WTC11 (cell line): ENCODE results near the gene CCDC71. TPM values are rescaled to one million over a fixed set of nuclear protein-coding genes. Genes with fewer than 3 reads are reported as not detected.
A peak's percentile ranks its signal among the peaks of the same experiment; 100 is the strongest.

Source experiments
- ATAC-seq: fragments of 200-7000 bp; cut with Tn5 transposase; 2 replicates; pipeline ENCODE4 v1.10.0; 2021; ENCODE audit warnings: mild to moderate bottlenecking, moderate library complexity
- CTCF ChIA-PET: fragments of 300-600 bp; sonication (Branson Sonifier 250); formaldehyde crosslinking; loops from one replicate; lab custom pipeline; 2021; ENCODE audit warnings: antibody characterized with exemption; lab: Charles Lee
- POLR2A ChIA-PET: fragments of 350-600 bp; sonication (Branson Sonifier 250); formaldehyde crosslinking; loops from one replicate; lab custom pipeline; 2021; ENCODE audit warnings: antibody characterized with exemption; lab: Charles Lee
- DNase-seq: peaks from one replicate; pipeline ENCODE4 v3.0.0; 2021; ENCODE audit warnings: low spot score
- H3K27ac Mint-ChIP-seq: 2 replicates; pipeline ENCODE4 v1.8.0; 2021; ENCODE audit warnings: mixed read lengths
- H3K27me3 Mint-ChIP-seq: 2 replicates; pipeline ENCODE4 v1.8.0; 2021; ENCODE audit warnings: low read depth, mild to moderate bottlenecking, moderate library complexity, mixed read lengths
- H3K36me3 Mint-ChIP-seq: 2 replicates; pipeline ENCODE4 v1.8.0; 2021; ENCODE audit warnings: mixed read lengths
- H3K4me1 Mint-ChIP-seq: 2 replicates; pipeline ENCODE4 v1.8.0; 2022; ENCODE audit warnings: mixed read lengths
- H3K4me3 Mint-ChIP-seq: 2 replicates; pipeline ENCODE4 v1.8.0; 2021; ENCODE audit warnings: mild to moderate bottlenecking, moderate library complexity, mixed read lengths
- H3K9me3 Mint-ChIP-seq: 2 replicates; pipeline ENCODE4 v1.8.0; 2021; ENCODE audit warnings: mixed read lengths
- AFF4 ChIP-seq: sonication (generic); formaldehyde crosslinking; IDR thresholded peaks from 2 replicates; pipeline ENCODE4 v1.8.1; 2023; ENCODE audit warnings: mild to moderate bottlenecking, missing genetic modification reagents, borderline replicate concordance
- ARID4B ChIP-seq: sonication (generic); formaldehyde crosslinking; IDR thresholded peaks from 2 replicates; pipeline ENCODE4 v1.8.0; 2023; ENCODE audit warnings: missing genetic modification reagents, mild to moderate bottlenecking, borderline replicate concordance
- ATF1 ChIP-seq: sonication (generic); formaldehyde crosslinking; IDR thresholded peaks from 2 replicates; pipeline ENCODE4 v1.8.1; 2023; ENCODE audit warnings: mild to moderate bottlenecking, moderate library complexity, missing genetic modification reagents
- FOXP4 ChIP-seq: sonication (generic); formaldehyde crosslinking; IDR thresholded peaks from 2 replicates; pipeline ENCODE4 v1.8.0; 2022; ENCODE audit warnings: mild to moderate bottlenecking, missing genetic modification reagents
- GABPB1 ChIP-seq: sonication (generic); formaldehyde crosslinking; IDR thresholded peaks from 2 replicates; pipeline ENCODE4 v1.8.1; 2023; ENCODE audit warnings: mild to moderate bottlenecking, missing genetic modification reagents
- GRHL2 ChIP-seq: fragments of 250-450 bp; sonication (Bioruptor Pico); IDR thresholded peaks from 2 replicates; pipeline ENCODE4 v1.8.0; 2022; ENCODE audit warnings: mild to moderate bottlenecking, moderate library complexity; ENCODE audit not compliant: insufficient replicate concordance, severe bottlenecking
- JAZF1 ChIP-seq: fragments of 250-450 bp; sonication (Bioruptor Pico); IDR thresholded peaks from 2 replicates; pipeline ENCODE4 v1.9.0; 2021; ENCODE audit warnings: moderate library complexity, mild to moderate bottlenecking, inconsistent platforms
- JUN ChIP-seq: sonication (generic); formaldehyde crosslinking; IDR thresholded peaks from 2 replicates; pipeline ENCODE4 v1.8.0; 2023; ENCODE audit warnings: mild to moderate bottlenecking, missing genetic modification reagents
- KAT7 ChIP-seq: sonication (generic); formaldehyde crosslinking; IDR thresholded peaks from 2 replicates; pipeline ENCODE4 v1.8.1; 2023; ENCODE audit warnings: missing genetic modification reagents, mild to moderate bottlenecking, borderline replicate concordance
- NR1H2 ChIP-seq: sonication (generic); formaldehyde crosslinking; IDR thresholded peaks from 2 replicates; pipeline ENCODE4 v1.9.0; 2021; ENCODE audit warnings: mild to moderate bottlenecking, moderate library complexity, missing genetic modification reagents
- PRDM15 ChIP-seq: sonication (generic); formaldehyde crosslinking; IDR thresholded peaks from 2 replicates; pipeline ENCODE4 v1.8.0; 2022; ENCODE audit warnings: missing genetic modification reagents
- SP1 ChIP-seq: sonication (generic); formaldehyde crosslinking; conservative IDR thresholded peaks from 2 replicates; pipeline ENCODE4 v1.8.1; 2022; ENCODE audit warnings: missing genetic modification reagents
- TCF7 ChIP-seq: sonication (generic); formaldehyde crosslinking; IDR thresholded peaks from 2 replicates; pipeline ENCODE4 v1.8.0; 2022; ENCODE audit warnings: mild to moderate bottlenecking, low read depth, missing genetic modification reagents, moderate library complexity
- TEAD1 ChIP-seq: sonication (generic); formaldehyde crosslinking; IDR thresholded peaks from 2 replicates; pipeline ENCODE4 v1.8.0; 2022; ENCODE audit warnings: mild to moderate bottlenecking, missing genetic modification reagents
- ZBTB21 ChIP-seq: sonication (generic); formaldehyde crosslinking; IDR thresholded peaks from 2 replicates; pipeline ENCODE4 v1.8.1; 2023; ENCODE audit warnings: mild to moderate bottlenecking, missing genetic modification reagents, borderline replicate concordance
- total RNA-seq: library from RNA; stranded (reverse); gene quantifications from 3 replicates; pipeline ENCODE4 v1.2.3, GENCODE V29; 2021

The CCDC71 gene
- total RNA-seq, 1 experiment from 2014 or later, result 29.8 TPM

- no peak for TF ChIP-seq AFF4
- TF ChIP-seq JUN, result no peak
- TF ChIP-seq, all 79 proteins: peak for 0
Observed at GRCh38 chr3:49166752-49167556, 823 bp upstream of the CCDC71 start (continued).

GRCh38 chr3:49164983-49165720, 979 bp downstream of the CCDC71 start:
- H3K27ac Mint-ChIP-seq, result peak overlapping the region; percentile 87
- ATAC-seq, result no peak
- peaks cover 20% of the 10 kb centered on the region for H3K27me3 Mint-ChIP-seq
- POLR2A ChIA-PET, result no interaction called here
- no peaks in the 10 kb centered on the region for H3K9me3 Mint-ChIP-seq
- no peak for DNase-seq
- CTCF ChIA-PET, result interaction anchor here (1.7 kb wide), 1 partner anchor 143 kb away, joined by 7 read pairs; the partner anchor contains the start of gene NDUFAF3
- peaks cover 18% of the 10 kb centered on the region for H3K4me1 Mint-ChIP-seq
- TF ChIP-seq JAZF1 (CRISPR knock-in tag) (no peak), ATF1 (no peak), GRHL2 (CRISPR knock-in tag) (no peak), PRDM15 (CRISPR knock-in tag) (no peak), FOXP4 (no peak), KAT7 (no peak), TCF7 (CRISPR knock-in tag) (no peak), TEAD1 (no peak), NR1H2 (CRISPR knock-in tag) (no peak), ZBTB21 (CRISPR knock-in tag) (no peak), GABPB1 (CRISPR knock-in tag) (no peak), ARID4B (CRISPR knock-in tag) (no peak), SP1 (CRISPR knock-in tag) (no peak)
- peak overlapping the region; percentile 92 for H3K4me3 Mint-ChIP-seq
- peaks cover 11% of the 10 kb centered on the region for H3K36me3 Mint-ChIP-seq
